AG09309 (cell line): ENCODE measurements around the gene SHISA4.

Source experiments
- DNase-seq: peaks from one replicate; pipeline ENCODE4 v3.0.0-alpha.2; 2010; ENCODE audit warnings: low read depth
- H3K4me3 ChIP-seq: 2 replicates; pipeline ENCODE4 v1.5.1; 2011; ENCODE audit warnings: mild to moderate bottlenecking, low read depth, low read length, moderate library complexity; ENCODE audit not compliant: control insufficient read depth
- TF ChIP-seq, protein P1 (sequence below): IDR thresholded peaks from 2 replicates; pipeline ENCODE4 v1.5.1; 2011; ENCODE audit warnings: mild to moderate bottlenecking, low read depth, low read length, inconsistent platforms; ENCODE audit not compliant: insufficient read depth, control insufficient read depth; ENCODE audit errors: missing control alignments

SHISA4 gene

DNA sequence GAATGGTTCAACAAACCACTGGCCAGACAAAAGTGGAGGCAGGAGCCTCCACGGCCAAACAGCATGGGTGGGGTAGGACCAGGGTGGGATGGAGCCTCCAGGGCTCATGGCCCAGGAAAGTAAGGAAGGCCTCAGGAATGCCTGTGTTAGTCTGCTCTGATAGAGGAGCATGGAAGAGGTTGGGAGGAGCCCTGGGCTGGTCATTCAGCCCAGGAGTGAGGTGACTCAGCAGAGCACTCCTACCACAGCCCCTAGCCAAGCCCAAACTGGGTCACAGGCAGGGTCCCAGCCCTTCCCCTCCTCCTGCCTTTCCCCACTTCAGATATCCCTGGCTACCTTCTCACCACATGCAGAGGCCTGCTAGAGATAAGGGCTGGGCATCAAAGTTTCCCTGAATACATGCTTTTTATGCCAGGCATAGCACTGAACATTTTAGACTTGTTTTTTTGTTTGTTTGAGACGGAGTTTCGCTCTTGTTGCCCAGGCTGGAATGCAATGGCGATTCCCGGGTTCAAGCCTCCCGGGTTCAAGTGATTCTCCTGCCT lies 3.1 kb upstream of the SHISA4 start:
- no peak overlapping the region for H3K4me3 ChIP-seq
- no peak for DNase-seq
- TF ChIP-seq, protein P1, sequence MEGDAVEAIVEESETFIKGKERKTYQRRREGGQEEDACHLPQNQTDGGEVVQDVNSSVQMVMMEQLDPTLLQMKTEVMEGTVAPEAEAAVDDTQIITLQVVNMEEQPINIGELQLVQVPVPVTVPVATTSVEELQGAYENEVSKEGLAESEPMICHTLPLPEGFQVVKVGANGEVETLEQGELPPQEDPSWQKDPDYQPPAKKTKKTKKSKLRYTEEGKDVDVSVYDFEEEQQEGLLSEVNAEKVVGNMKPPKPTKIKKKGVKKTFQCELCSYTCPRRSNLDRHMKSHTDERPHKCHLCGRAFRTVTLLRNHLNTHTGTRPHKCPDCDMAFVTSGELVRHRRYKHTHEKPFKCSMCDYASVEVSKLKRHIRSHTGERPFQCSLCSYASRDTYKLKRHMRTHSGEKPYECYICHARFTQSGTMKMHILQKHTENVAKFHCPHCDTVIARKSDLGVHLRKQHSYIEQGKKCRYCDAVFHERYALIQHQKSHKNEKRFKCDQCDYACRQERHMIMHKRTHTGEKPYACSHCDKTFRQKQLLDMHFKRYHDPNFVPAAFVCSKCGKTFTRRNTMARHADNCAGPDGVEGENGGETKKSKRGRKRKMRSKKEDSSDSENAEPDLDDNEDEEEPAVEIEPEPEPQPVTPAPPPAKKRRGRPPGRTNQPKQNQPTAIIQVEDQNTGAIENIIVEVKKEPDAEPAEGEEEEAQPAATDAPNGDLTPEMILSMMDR, result no peak

DNA sequence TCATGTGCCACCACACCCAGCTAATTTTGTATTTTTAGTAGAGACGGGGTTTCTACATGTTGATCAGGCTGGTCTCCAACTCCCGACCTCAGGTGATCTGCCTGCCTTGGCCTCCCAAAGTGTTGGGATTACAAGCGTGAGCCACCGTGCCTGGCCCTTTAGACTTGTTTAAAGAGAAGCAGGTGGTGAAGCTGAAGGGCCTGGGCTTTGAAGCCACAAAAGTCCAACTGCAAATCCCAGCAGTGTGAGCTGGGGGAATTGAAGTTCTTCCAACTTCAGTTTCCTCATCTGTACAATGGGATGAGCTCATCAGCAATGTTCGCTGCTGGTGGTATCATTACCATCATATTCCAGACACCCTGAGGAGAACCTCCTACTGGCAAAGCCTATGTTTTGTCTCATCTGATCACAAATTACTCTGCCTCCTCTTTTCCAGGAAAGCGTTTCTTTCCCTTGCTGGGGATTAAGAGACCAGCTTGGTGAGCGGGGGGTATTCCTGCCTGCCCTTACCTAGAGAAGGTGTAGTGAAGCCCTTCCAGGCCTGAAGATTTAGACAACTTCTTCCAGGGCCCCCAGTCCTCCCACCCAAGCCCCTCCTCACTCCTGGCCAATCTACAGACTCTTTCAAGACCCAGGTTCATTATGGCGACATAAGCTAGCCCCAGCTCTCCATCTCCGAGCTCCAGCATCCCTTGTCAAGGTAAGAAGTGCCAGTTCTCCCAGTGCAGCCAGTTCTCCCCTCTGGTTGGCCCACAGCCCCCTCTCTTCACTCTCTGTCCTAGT lies 2.4 kb upstream of the SHISA4 start:
- TF ChIP-seq, protein P1, result no peak
- no peak for DNase-seq

DNA sequence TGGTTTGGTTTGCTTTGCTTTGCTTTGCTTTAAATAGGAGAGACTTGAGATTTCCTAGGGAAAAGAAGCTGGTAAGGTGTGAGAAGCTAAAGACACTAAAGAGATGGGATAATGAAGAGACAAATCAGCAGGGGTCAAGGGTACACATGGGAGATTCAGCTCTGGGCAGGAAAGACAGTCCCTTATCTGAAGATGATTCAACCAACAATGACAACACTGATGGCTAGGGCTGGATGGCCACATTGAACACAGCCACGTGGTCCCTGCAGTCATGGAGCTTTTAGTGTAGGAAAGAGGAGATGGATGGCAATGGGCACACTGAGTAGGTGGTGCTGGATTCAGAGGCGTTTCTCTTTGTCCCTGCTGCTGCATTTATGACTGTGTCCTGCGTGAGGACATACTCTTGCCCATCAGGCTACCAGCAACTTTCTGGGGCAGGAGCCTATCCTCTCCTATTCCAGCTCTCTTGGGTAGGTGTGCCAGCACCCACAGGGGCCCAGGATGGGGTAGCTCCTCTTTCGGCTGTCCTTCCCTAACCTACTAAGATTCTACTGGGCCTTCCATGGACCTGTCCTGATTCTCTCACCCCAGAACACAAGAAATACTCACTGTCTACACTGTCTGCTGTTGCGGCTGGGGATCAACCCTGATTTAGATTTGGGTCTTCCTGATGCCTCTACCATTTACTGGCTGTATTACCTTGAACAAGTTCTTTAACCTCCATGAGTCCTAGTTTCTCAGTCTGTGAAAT lies 1.4 kb upstream of the SHISA4 start:
- no peak overlapping the region for H3K4me3 ChIP-seq
- TF ChIP-seq, protein P1, result no peak
- no peak for DNase-seq

More for the DNA sequence above, 2.4 kb upstream of the SHISA4 start:
- H3K4me3 ChIP-seq, result no peak overlapping the region

DNA sequence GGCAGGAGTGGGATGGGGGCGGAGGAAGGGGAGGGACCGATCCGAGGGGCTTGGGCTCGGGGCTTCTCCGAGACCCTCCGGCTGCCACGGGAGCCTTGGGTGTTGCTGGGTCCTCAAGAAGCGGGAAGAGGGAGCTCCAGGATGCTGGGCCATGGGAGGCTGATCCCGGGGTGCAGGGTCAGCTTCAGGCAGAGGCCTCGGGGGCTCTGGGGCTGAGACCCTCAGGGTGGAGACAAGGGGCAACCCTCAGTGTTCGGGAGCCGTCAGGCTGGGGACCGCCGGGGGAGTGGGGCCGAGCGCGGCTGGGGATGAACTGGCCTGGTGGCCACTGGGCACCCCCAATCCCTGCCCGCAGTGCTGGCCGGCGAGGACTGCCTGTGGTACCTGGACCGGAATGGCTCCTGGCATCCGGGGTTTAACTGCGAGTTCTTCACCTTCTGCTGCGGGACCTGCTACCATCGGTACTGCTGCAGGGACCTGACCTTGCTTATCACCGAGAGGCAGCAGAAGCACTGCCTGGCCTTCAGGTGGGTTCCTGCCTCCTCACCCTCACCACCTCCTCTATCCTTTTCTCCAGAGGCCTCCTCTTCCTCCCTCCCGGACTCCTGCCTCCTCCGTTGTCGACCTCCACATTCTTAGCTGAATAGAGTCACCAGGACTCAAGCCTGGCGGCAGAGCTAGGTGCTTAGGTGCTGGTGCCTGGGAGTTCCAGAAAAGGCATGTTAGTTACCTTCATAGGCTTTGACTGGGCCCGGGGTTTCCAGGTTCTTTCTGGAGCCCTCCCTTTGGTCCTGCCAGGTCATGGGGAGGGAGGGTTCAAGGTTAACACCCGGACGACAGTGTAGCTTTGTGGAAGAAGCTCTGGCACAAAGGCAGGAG lies 631 bp downstream of the SHISA4 start:
- TF ChIP-seq, protein P1, result no peak
- no peak for DNase-seq
- H3K4me3 ChIP-seq, result peak overlapping the region; percentile 78

DNA sequence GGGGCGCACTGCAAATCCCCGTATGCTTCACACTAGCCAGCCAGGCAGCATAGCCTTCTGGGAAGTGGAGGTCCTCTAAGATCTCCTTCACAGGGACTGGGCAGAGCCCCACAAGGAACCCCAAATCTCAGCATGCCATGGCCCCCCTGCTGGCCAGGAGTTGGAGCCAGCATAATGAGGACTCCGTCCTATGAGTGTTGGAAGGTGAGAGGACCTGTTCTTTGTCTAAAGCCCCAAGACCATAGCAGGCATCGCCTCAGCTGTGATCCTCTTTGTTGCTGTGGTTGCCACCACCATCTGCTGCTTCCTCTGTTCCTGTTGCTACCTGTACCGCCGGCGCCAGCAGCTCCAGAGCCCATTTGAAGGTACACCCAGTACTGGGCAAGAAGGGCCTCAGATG lies 1.5 kb downstream of the SHISA4 start:
- TF ChIP-seq, protein P1, result no peak
- no peak for DNase-seq

DNA sequence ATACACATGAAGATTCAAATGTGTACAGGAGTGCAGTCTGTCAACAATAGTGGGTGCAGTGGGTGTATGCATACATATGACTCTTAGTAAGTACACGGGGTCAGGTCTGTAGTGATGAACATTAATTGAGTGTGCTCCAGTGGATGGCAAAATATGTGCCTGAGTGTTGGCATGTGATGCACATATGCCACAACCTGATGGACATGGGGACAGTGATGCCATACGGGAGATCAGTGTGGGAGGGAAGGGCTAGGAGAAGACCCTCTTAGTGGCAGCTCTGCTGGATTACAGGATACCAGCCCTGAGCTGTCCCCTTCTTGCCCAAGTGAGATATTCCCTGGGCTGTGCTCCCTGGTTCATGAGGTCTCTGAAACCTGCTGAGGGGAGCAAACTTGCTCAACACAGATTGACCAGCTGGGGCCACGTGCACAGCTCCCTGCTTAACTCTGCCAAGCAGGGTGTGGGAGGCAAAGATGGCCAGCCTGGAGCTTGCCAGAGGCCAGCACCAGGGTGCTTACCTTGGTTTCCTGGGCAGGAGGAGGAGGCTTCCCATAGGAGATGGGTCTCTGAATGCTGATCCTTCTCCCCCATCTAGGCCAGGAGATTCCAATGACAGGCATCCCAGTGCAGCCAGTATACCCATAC lies 2.2 kb downstream of the SHISA4 start:
- no peak for DNase-seq
- TF ChIP-seq, protein P1, result no peak
- no peak overlapping the region for H3K4me3 ChIP-seq

More for the DNA sequence above, 1.5 kb downstream of the SHISA4 start:
- H3K4me3 ChIP-seq, result no peak overlapping the region
